ENCODE data around the gene RAB11FIP4. TPM values are rescaled to one million over a fixed set of nuclear protein-coding genes. Genes with fewer than 3 reads are reported as not detected.

The RAB11FIP4 gene
- total RNA-seq, 1 experiment from 2014 or later = 54.9 TPM

DNA sequence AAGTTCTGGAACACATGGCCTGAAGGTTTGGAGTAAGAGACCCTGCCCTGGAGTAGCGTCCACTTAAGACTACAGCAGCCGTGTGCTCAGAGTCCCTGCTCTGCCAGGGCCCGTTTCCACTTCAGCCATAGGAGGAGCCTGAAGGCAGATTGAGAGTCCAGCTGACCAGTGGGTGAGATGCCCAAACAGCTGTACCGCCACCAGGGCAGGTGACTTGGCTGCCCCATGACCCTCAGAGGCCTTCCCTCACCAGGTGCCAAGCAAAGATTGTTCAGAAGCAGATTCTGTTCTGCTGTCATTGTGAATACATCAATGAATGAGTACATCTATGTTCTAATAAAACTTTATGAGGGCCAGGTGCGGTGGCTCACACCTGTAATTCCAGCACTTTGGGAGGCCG lies 178.8 kb downstream of the RAB11FIP4 start:
- DNase-seq (ENCODE audit: low spot score) (no peak), ATAC-seq (no peak)
- Mint-ChIP-seq H3K9me3 (no peaks in the 10 kb centered on the region), H3K36me3 (no peaks in the 10 kb centered on the region), H3K27ac (no peak overlapping the region), H3K4me1 (peaks cover 27% of the 10 kb centered on the region), H3K27me3 (ENCODE audit: low read depth) (no peaks in the 10 kb centered on the region), H3K4me3 (no peak overlapping the region)
- POLR2A ChIA-PET = interaction anchor here (0.5 to 0.6 kb wide), 2 partner anchors 14 kb away, joined by 3 read pairs; no protein-coding TSS in a partner anchor
- TF ChIP-seq, protein P1, sequence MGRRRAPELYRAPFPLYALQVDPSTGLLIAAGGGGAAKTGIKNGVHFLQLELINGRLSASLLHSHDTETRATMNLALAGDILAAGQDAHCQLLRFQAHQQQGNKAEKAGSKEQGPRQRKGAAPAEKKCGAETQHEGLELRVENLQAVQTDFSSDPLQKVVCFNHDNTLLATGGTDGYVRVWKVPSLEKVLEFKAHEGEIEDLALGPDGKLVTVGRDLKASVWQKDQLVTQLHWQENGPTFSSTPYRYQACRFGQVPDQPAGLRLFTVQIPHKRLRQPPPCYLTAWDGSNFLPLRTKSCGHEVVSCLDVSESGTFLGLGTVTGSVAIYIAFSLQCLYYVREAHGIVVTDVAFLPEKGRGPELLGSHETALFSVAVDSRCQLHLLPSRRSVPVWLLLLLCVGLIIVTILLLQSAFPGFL (CRISPR knock-in tag; IDR thresholded peaks at IDR 0.05; ENCODE audit: borderline replicate concordance) = no peak
- no peak for TF ChIP-seq TEAD1 (CRISPR knock-in tag; IDR thresholded peaks at IDR 0.05)
- TF ChIP-seq ZNF671 (CRISPR knock-in tag; IDR thresholded peaks at IDR 0.05) = no peak
- TF ChIP-seq, protein P2, sequence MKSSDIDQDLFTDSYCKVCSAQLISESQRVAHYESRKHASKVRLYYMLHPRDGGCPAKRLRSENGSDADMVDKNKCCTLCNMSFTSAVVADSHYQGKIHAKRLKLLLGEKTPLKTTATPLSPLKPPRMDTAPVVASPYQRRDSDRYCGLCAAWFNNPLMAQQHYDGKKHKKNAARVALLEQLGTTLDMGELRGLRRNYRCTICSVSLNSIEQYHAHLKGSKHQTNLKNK (CRISPR knock-in tag; IDR thresholded peaks at IDR 0.05) = no peak
- no peak for TF ChIP-seq ATF1 (CRISPR knock-in tag; IDR thresholded peaks at IDR 0.05)
- TF ChIP-seq, protein P3, sequence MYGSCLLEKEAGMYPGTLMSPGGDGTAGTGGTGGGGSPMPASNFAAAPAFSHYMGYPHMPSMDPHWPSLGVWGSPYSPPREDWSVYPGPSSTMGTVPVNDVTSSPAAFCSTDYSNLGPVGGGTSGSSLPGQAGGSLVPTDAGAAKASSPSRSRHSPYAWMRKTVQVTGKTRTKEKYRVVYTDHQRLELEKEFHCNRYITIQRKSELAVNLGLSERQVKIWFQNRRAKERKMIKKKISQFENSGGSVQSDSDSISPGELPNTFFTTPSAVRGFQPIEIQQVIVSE (CRISPR knock-in tag; IDR thresholded peaks at IDR 0.05; ENCODE audit: borderline replicate concordance) = no peak
- CTCF ChIA-PET = no interaction called here

DNA sequence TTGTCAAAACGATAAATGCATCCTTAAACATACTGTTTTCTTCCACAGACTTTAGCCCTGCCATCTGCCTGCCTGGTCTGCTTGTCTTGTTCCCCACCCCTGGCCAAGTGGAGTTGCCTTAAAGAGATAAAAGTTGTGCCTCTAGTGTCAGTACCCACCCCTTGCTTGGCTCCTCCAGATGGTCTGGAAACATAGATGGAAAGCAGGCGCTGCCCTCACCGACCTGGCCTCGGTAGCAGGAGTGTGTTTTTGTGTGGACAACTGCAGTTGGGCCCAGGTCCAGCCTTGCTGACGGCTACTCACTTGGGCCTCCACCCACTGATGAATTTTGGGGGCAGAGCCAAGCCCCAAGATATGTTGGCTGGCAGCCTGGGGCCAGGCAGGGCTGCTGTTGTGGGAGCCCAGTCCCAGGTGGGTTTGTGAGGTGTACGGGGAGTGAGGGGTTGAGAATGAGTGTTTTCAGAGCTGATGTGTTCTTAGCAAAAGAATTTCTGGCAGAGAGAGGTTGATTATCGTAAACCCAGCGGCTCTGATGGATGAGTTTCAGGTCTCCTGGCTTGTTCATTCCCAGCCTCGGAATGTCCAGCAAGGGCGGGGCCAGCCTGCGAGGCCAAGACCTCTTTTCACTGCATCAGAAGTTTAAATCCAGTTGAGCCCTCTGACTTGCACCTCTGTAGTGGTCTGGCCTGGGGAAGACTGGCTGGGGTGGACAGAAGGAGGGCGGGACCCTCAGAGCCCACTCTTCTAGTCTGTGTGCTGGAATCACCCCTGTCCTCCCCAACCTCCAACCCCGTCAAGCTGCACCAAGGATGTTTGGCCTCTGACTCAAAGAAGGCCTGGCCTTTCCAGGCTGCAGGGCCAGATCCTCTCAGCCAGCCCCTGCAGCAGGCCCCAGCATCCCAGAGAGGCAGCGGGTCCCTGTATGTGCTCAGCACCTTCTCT lies 179.7 kb downstream of the RAB11FIP4 start:
- CTCF ChIA-PET = interaction anchor here (0.6 kb wide), 1 partner anchor 188 kb away, joined by 5 read pairs; no protein-coding TSS in a partner anchor

DNA sequence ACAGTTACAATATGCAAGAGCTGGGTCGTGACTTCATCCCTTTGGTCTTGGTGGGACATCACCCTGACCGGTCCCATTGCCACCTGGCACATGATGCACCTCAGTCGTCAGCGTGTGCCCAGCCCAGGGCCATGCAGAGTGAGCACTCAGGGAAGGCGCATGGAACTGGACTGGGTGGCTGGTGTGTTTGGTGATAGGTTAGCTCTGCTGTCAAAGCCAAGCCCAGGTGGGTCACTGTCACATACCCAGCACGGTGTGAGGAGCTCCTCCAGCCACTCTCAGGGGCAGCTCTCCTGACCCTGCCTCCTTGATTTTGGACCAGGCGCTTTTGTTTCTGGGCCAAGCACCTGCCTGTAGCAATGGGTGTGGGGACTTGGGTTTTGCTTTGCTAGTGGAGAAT lies 180.9 kb downstream of the RAB11FIP4 start:
- no peak for DNase-seq (ENCODE audit: low spot score)
- Mint-ChIP-seq H3K9me3 (no peaks in the 10 kb centered on the region), H3K27ac (no peak overlapping the region), H3K4me1 (peaks cover 22% of the 10 kb centered on the region), H3K36me3 (no peaks in the 10 kb centered on the region), H3K27me3 (ENCODE audit: low read depth) (no peaks in the 10 kb centered on the region), H3K4me3 (no peak overlapping the region)
- POLR2A ChIA-PET = no interaction called here
- CTCF ChIA-PET = interaction anchor here (0.9 kb wide), 1 partner anchor 339 kb away, joined by 3 read pairs; no protein-coding TSS in a partner anchor
- no peak for TF ChIP-seq FOXK1 (CRISPR knock-in tag; IDR thresholded peaks at IDR 0.05)
- no peak for TF ChIP-seq ESRRA (CRISPR knock-in tag; IDR thresholded peaks at IDR 0.05; ENCODE audit: borderline replicate concordance)
- TF ChIP-seq, protein P4, sequence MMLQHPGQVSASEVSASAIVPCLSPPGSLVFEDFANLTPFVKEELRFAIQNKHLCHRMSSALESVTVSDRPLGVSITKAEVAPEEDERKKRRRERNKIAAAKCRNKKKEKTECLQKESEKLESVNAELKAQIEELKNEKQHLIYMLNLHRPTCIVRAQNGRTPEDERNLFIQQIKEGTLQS (CRISPR knock-in tag; conservative IDR thresholded peaks at IDR 0.05) = no peak
- TF ChIP-seq, protein P3 (CRISPR knock-in tag; IDR thresholded peaks at IDR 0.05; ENCODE audit: borderline replicate concordance) = no peak
- TF ChIP-seq ZNF138 (CRISPR knock-in tag; conservative IDR thresholded peaks at IDR 0.05) = no peak
- TF ChIP-seq CBFB (CRISPR knock-in tag; IDR thresholded peaks at IDR 0.05; ENCODE audit: low read depth) = no peak
- no peak for TF ChIP-seq JAZF1 (CRISPR knock-in tag; IDR thresholded peaks at IDR 0.05)
- TF ChIP-seq, protein P5, sequence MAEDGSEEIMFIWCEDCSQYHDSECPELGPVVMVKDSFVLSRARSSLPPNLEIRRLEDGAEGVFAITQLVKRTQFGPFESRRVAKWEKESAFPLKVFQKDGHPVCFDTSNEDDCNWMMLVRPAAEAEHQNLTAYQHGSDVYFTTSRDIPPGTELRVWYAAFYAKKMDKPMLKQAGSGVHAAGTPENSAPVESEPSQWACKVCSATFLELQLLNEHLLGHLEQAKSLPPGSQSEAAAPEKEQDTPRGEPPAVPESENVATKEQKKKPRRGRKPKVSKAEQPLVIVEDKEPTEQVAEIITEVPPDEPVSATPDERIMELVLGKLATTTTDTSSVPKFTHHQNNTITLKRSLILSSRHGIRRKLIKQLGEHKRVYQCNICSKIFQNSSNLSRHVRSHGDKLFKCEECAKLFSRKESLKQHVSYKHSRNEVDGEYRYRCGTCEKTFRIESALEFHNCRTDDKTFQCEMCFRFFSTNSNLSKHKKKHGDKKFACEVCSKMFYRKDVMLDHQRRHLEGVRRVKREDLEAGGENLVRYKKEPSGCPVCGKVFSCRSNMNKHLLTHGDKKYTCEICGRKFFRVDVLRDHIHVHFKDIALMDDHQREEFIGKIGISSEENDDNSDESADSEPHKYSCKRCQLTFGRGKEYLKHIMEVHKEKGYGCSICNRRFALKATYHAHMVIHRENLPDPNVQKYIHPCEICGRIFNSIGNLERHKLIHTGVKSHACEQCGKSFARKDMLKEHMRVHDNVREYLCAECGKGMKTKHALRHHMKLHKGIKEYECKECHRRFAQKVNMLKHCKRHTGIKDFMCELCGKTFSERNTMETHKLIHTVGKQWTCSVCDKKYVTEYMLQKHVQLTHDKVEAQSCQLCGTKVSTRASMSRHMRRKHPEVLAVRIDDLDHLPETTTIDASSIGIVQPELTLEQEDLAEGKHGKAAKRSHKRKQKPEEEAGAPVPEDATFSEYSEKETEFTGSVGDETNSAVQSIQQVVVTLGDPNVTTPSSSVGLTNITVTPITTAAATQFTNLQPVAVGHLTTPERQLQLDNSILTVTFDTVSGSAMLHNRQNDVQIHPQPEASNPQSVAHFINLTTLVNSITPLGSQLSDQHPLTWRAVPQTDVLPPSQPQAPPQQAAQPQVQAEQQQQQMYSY (CRISPR knock-in tag; IDR thresholded peaks at IDR 0.05) = no peak
- no peak for TF ChIP-seq GRHL2 (CRISPR knock-in tag; IDR thresholded peaks at IDR 0.05; ENCODE audit: insufficient replicate concordance, severe bottlenecking)
- ATAC-seq = no peak

More for the DNA sequence above, 179.7 kb downstream of the RAB11FIP4 start:
- Mint-ChIP-seq H3K27me3 (ENCODE audit: low read depth) (no peaks in the 10 kb centered on the region), H3K4me3 (no peak overlapping the region), H3K36me3 (no peaks in the 10 kb centered on the region), H3K27ac (peak overlapping the region; percentile 14; the same call in 1 of the 2 replicates), H3K4me1 (peaks cover 22% of the 10 kb centered on the region), H3K9me3 (no peaks in the 10 kb centered on the region)
- no peak for DNase-seq (ENCODE audit: low spot score)
- TF ChIP-seq NFATC4 (CRISPR knock-in tag; IDR thresholded peaks at IDR 0.05) (no peak), TEAD1 (CRISPR knock-in tag; IDR thresholded peaks at IDR 0.05) (no peak), MXD4 (CRISPR knock-in tag; IDR thresholded peaks at IDR 0.05; ENCODE audit: borderline replicate concordance) (no peak), ATF1 (CRISPR knock-in tag; IDR thresholded peaks at IDR 0.05) (no peak)
- TF ChIP-seq, protein P6, sequence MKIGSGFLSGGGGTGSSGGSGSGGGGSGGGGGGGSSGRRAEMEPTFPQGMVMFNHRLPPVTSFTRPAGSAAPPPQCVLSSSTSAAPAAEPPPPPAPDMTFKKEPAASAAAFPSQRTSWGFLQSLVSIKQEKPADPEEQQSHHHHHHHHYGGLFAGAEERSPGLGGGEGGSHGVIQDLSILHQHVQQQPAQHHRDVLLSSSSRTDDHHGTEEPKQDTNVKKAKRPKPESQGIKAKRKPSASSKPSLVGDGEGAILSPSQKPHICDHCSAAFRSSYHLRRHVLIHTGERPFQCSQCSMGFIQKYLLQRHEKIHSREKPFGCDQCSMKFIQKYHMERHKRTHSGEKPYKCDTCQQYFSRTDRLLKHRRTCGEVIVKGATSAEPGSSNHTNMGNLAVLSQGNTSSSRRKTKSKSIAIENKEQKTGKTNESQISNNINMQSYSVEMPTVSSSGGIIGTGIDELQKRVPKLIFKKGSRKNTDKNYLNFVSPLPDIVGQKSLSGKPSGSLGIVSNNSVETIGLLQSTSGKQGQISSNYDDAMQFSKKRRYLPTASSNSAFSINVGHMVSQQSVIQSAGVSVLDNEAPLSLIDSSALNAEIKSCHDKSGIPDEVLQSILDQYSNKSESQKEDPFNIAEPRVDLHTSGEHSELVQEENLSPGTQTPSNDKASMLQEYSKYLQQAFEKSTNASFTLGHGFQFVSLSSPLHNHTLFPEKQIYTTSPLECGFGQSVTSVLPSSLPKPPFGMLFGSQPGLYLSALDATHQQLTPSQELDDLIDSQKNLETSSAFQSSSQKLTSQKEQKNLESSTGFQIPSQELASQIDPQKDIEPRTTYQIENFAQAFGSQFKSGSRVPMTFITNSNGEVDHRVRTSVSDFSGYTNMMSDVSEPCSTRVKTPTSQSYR (CRISPR knock-in tag; IDR thresholded peaks at IDR 0.05) = no peak
- TF ChIP-seq, protein P4 (CRISPR knock-in tag; conservative IDR thresholded peaks at IDR 0.05) = no peak
- ATAC-seq = no peak
- POLR2A ChIA-PET = no interaction called here

All from WTC11 (cell line).